K562 (cell line): ENCODE measurements around the gene SOX6. TPM values are rescaled to one million over a fixed set of nuclear protein-coding genes. Genes with fewer than 3 reads are reported as not detected.

ENCODE experiments used
- E2F4 ChIP-seq: sonication (generic); formaldehyde crosslinking; IDR thresholded peaks from 2 replicates; pipeline ENCODE4 v1.8.0; 2022; ENCODE audit warnings: mild to moderate bottlenecking, low read depth, missing genetic modification reagents
- FOXA1 ChIP-seq: fragments of 450-650 bp; IDR thresholded peaks from 2 replicates; pipeline ENCODE4 v1.6.1; 2016; ENCODE audit warnings: mild to moderate bottlenecking, borderline replicate concordance
- MXI1 ChIP-seq: IDR thresholded peaks from 2 replicates; pipeline ENCODE4 v1.6.1; 2011; ENCODE audit warnings: low read depth, mild to moderate bottlenecking, improper control_type of control experiment, low read length
- STAT5A ChIP-seq: IDR thresholded peaks from 2 replicates; pipeline ENCODE4 v1.6.1; 2012; ENCODE audit warnings: low read length, inconsistent platforms, borderline replicate concordance
- TFAP4 ChIP-seq: sonication (generic); formaldehyde crosslinking; IDR thresholded peaks from 2 replicates; pipeline ENCODE4 v1.8.0; 2022; ENCODE audit warnings: missing genetic modification reagents, mild to moderate bottlenecking, moderate library complexity, borderline replicate concordance
- ZBTB8A ChIP-seq: fragments of 450-650 bp; IDR thresholded peaks from 2 replicates; pipeline ENCODE4 v1.6.1; 2018; ENCODE audit warnings: mild to moderate bottlenecking, moderate library complexity; ENCODE audit not compliant: partially characterized antibody
- polyA plus RNA-seq, 8 experiments: library from polyadenylated mRNA; depleted of rRNA in 4 of 8; stranded (reverse) in 5 of 8; unstranded in 3 of 8; fragments of >200 nt; fragmentation: Nextera tagmentation in 2 of 8; fragmentation: Illumina TruSeq in 1 of 8; extraction: Ambion mirVana in 2 of 8; extraction: Trizol in 1 of 8; gene quantifications; 2 replicates each; pipeline versions ENCODE4 v1.2.1 to v1.2.3, GENCODE V29; 2011 to 2014; ENCODE audit warnings: inconsistent platforms in 1 of 8, missing spikeins in 1 of 8
- total RNA-seq, 7 experiments: library from RNA; depleted of rRNA in 6 of 7; stranded (reverse); fragments of >200 nt in 6 of 7; fragmentation: Illumina TruSeq in 2 of 7; extraction: Trizol in 2 of 7; gene quantifications; 2 replicates each; pipeline versions ENCODE4 v1.2.1 to v1.2.3, GENCODE V29; 2011 to 2021; ENCODE audit warnings: low replicate concordance in 1 of 7
- TF ChIP-seq, protein P1 (sequence below), 2 experiments: fragments of 450-650 bp; IDR thresholded peaks; 2 replicates each; pipeline ENCODE4 v1.6.1; 2016
- TF ChIP-seq, protein P2 (sequence below): sonication (generic); formaldehyde crosslinking; IDR thresholded peaks from 2 replicates; pipeline ENCODE4 v1.8.0; 2022; ENCODE audit warnings: missing genetic modification reagents, mild to moderate bottlenecking, borderline replicate concordance
- TF ChIP-seq, protein P3 (sequence below): fragments of 450-650 bp; IDR thresholded peaks from 2 replicates; pipeline ENCODE4 v1.7.1; 2018; ENCODE audit warnings: mild to moderate bottlenecking, low read depth; ENCODE audit not compliant: partially characterized antibody
- TF ChIP-seq, protein P4 (sequence below): fragments of 450-650 bp; IDR thresholded peaks from 2 replicates; pipeline ENCODE4 v1.6.1; 2016; ENCODE audit warnings: mild to moderate bottlenecking

The SOX6 gene
- total and polyA plus RNA-seq, 9 of the 15 experiments (the other 6 are each of a cell fraction or from before 2014, with no cell fraction given), result 0.89 to 8.7 (median 5.7) TPM

DNA sequence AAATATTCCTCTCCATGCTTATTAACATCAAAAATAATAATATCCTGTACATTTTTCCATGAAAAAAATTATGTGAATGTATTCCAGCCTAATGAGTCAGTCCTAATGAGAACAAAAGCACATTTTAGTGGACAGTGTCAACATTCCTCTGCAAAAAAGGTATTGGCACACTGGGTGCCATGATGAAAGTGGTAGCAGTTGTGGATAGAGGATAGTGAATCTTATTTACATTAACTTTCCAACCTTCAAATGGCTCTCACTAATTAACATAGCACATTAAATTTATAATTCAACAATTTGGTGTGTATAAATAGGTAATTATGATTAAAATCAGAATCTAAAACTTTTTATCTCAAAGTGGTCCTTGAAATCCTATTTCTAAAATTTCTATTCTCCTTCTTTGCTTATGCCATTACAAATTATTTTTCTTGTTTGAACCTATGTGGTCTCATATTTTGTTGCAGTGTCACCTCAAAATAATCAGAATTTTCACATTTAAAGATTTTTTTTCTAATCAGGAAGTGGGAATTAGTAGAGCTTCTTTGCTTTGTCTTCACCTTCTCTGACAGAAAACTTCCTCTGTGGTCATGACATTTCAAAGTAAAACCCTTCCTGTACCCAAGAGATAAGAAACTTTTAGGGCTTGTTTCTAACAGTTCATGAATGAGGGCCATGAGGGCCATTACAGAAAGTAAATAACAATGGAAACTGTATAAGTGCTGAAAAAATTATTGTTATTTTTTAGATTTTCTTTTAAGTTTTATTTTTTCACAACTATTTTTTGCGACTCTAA, 18.7 kb downstream of the SOX6 start (continued):
- TF ChIP-seq, protein P1, sequence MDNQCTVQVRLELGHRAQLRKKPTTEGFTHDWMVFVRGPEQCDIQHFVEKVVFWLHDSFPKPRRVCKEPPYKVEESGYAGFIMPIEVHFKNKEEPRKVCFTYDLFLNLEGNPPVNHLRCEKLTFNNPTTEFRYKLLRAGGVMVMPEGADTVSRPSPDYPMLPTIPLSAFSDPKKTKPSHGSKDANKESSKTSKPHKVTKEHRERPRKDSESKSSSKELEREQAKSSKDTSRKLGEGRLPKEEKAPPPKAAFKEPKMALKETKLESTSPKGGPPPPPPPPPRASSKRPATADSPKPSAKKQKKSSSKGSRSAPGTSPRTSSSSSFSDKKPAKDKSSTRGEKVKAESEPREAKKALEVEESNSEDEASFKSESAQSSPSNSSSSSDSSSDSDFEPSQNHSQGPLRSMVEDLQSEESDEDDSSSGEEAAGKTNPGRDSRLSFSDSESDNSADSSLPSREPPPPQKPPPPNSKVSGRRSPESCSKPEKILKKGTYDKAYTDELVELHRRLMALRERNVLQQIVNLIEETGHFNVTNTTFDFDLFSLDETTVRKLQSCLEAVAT (IDR thresholded peaks at IDR 0.05), result peak in 1 of 2 experiments; percentile 56; a peak in 1 of 4 replicates
- TF ChIP-seq ZBTB8A, result no peak
- TF ChIP-seq E2F4 (CRISPR knock-in tag), result no peak
- TF ChIP-seq, protein P2, sequence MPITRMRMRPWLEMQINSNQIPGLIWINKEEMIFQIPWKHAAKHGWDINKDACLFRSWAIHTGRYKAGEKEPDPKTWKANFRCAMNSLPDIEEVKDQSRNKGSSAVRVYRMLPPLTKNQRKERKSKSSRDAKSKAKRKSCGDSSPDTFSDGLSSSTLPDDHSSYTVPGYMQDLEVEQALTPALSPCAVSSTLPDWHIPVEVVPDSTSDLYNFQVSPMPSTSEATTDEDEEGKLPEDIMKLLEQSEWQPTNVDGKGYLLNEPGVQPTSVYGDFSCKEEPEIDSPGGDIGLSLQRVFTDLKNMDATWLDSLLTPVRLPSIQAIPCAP (CRISPR knock-in tag), result no peak
- no peak for TF ChIP-seq TFAP4
- peak; percentile 90 for TF ChIP-seq STAT5A
- TF ChIP-seq FOXA1, result no peak
- TF ChIP-seq, protein P3, sequence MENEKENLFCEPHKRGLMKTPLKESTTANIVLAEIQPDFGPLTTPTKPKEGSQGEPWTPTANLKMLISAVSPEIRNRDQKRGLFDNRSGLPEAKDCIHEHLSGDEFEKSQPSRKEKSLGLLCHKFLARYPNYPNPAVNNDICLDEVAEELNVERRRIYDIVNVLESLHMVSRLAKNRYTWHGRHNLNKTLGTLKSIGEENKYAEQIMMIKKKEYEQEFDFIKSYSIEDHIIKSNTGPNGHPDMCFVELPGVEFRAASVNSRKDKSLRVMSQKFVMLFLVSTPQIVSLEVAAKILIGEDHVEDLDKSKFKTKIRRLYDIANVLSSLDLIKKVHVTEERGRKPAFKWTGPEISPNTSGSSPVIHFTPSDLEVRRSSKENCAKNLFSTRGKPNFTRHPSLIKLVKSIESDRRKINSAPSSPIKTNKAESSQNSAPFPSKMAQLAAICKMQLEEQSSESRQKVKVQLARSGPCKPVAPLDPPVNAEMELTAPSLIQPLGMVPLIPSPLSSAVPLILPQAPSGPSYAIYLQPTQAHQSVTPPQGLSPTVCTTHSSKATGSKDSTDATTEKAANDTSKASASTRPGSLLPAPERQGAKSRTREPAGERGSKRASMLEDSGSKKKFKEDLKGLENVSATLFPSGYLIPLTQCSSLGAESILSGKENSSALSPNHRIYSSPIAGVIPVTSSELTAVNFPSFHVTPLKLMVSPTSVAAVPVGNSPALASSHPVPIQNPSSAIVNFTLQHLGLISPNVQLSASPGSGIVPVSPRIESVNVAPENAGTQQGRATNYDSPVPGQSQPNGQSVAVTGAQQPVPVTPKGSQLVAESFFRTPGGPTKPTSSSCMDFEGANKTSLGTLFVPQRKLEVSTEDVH, result no peak
- TF ChIP-seq MXI1, result no peak
- TF ChIP-seq, protein P4, sequence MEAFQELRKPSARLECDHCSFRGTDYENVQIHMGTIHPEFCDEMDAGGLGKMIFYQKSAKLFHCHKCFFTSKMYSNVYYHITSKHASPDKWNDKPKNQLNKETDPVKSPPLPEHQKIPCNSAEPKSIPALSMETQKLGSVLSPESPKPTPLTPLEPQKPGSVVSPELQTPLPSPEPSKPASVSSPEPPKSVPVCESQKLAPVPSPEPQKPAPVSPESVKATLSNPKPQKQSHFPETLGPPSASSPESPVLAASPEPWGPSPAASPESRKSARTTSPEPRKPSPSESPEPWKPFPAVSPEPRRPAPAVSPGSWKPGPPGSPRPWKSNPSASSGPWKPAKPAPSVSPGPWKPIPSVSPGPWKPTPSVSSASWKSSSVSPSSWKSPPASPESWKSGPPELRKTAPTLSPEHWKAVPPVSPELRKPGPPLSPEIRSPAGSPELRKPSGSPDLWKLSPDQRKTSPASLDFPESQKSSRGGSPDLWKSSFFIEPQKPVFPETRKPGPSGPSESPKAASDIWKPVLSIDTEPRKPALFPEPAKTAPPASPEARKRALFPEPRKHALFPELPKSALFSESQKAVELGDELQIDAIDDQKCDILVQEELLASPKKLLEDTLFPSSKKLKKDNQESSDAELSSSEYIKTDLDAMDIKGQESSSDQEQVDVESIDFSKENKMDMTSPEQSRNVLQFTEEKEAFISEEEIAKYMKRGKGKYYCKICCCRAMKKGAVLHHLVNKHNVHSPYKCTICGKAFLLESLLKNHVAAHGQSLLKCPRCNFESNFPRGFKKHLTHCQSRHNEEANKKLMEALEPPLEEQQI, result peak; percentile 99
